Activated effector memory CD4-positive, alpha-beta T cell treated with anti-CD3 and anti-CD28 coated beads, Interleukin-2, amount 50 U/mL, for 16 hours (primary cell): ENCODE data around the gene GOLGA6C.
"Not testable (repeated sequence)": the region's sequence is repeated elsewhere in the genome, so short reads cannot be mapped to it uniquely, and the experiment has no call there.

ENCODE experiments used
- DNase-seq: peaks from one replicate; pipeline ENCODE4 v3.0.0-alpha.2; 2020

GOLGA6C gene

DNA sequence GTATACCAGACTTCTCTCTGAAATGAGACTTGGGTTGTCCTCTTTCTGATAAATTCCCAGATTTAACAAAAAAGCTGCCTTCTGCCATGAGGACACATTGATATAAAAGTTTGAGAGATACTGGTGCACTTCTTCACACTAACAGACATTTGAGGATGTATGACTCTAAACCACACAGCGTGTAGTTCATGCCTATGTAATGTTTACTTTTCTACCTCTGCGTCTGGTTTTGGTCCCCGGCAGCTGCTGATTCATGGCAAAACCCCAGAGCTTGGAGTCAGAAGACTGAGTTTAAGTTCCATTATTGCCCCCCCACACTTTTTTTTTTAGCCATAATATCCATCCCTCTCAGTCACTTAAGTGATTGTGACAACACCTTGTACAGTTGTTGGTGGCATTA is 1.7 kb downstream of the GOLGA6C start:
- not testable (repeated sequence) for DNase-seq

GRCh38 chr15:75273751-75274359 is 15.7 kb downstream of the GOLGA6C start:
- DNase-seq, result not testable (repeated sequence)

GRCh38 chr15:75274509-75275107 is 16.5 kb downstream of the GOLGA6C start:
- DNase-seq, result peak; percentile 84

GRCh38 chr15:75275617-75276016 is 17.5 kb downstream of the GOLGA6C start:
- DNase-seq, result not testable (repeated sequence)

DNA sequence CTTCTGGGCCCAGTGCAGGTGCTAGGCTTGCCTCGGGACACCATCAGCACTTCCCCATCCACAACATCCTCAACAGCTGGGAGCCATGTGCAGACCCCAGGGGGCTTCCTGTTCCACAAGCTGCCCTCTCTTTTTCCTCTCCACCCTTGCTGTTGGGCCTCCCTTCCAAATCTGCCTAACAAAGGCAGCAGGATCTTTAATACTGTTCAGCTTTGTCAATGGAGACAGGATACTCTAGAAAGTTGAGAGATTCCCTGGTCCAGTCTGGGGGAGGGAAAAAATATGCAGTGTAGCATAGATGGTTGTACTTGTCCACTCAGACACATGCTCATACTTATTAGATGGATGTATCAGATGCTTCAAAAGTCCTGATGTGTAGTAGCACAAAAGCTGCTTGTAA is 20.4 kb downstream of the GOLGA6C start:
- not testable (repeated sequence) for DNase-seq

- DNase-seq, result not testable (repeated sequence)
Observed at GRCh38 chr15:75282572-75282971, 24.4 kb downstream of the GOLGA6C start, which contains the start of gene GOLGA6D. GOLGA6D (plus strand) TSS chr15:75282835; CDS start chr15:75282876, 41 bp downstream.

DNA sequence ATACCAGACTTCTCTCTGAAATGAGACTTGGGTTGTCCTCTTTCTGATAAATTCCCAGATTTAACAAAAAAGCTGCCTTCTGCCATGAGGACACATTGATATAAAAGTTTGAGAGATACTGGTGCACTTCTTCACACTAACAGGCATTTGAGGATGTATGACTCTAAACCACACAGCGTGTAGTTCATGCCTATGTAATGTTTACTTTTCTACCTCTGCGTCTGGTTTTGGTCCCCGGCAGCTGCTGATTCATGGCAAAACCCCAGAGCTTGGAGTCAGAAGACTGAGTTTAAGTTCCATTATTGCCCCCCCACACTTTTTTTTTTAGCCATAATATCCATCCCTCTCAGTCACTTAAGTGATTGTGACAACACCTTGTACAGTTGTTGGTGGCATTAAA is 26.0 kb downstream of the GOLGA6C start:
- DNase-seq, result not testable (repeated sequence)

GRCh38 chr15:75293660-75294059 is 35.5 kb downstream of the GOLGA6C start:
- DNase-seq, result not testable (repeated sequence)

DNA sequence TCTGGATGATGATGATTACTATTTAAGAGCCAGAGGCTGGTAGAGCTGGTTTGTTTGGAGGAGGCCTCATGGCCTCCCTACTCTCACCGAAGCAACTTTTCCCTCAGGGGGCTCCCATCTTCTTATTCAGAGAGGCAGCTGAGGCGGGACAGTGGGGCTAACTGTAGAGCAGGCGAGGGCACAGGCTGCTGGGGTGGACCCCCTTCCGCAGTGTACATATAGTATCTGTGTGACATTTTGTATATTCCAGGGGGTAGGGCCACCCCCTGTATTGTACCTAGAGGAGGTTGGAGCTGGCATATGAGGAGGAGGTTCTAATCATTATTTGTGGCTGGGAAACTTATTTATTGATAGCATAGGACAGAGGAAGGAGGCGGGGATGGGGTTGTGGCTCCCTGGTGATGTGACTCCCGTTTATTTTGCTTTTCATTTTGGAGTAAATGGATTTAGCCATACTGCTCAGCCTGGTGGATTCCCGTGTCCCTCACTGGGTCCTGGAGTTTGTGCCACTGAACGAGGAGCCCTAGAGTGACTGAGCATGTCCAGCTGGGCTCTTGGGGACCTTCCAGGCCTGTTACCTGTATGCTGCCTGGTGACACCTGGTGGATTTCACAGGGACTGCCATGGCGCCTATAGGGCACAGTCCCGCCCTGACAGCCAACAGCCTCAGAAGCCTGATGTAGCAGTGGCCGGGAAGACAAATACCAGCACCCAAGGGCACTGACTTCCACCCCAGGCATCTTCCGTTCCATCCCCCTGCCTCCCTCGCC is 40.6 kb downstream of the GOLGA6C start:
- not testable (repeated sequence) for DNase-seq

- peak; percentile 90 for DNase-seq
Observed at GRCh38 chr15:75299311-75299688, 41.2 kb downstream of the GOLGA6C start.

GRCh38 chr15:75300026-75300425 is 41.9 kb downstream of the GOLGA6C start:
- not testable (repeated sequence) for DNase-seq

DNA sequence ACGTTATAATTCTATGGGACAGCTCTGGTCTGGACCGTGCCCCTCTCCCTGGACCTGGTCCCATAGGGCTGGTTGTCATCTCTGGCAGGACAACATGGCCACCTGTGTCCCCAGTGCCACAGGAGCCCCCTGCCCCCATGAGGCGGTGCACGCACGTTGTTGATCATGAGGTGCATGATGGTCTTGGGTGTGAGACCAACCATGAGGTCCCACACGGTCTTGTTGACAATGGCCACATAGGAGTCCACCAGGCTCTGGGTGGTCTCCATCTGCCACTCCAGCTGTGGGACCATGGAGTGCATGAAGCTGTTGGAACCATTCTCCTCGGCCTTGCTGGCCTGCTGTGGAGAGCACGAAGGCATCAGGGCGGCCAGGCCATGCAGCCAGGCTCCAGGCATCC is 44.2 kb downstream of the GOLGA6C start:
- peak; percentile 50 for DNase-seq

GRCh38 chr15:75302753-75303152 is 44.6 kb downstream of the GOLGA6C start:
- DNase-seq, result peak; percentile 21

DNA sequence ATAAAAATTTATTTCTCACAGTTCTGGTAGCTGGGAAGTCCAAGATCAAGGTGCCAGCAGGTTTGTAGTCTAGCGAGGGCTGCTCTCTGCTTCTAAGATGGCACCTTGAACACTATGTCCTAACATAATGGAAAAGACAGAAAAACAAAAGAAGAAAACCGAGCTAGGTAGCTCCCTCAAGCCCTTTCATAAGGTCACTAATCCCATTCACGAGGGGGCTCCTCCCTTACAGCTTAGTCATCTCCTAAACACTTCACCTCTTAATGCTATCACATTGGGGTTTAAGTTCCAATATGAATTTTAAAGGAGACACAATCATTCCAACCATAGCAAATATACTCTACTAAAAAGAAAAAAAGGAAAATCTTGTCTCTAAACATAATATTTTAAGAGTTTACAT is 48.1 kb downstream of the GOLGA6C start:
- DNase-seq, result no peak

DNA sequence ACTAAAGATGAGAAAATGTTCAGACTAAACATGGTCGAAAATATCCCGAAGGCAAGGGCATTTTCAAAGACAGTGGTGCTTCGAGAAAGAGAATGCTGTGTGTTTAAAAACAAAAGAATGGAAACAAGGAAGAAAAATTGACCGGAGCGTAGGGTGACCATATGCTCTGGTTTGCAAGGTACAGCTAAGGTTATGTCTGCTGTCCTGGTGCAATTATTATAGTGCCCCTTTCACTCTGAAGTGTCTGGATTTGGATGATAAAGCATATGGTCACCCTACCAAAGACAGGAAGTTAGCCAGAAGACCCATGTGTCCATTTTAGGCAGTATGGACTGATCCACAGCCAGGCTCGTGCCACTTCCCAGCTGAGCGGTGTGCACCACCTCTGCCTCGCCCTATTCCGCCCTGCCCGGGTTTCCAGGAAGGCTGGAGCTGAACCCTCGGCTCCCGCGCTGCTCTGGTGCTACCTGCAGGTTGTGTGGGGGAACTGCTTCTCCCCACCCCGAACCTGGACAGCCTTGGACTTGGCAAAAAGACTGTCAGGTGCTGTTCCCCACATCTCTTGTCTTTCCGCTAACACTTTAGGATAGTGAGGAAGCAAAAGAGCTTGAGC is 49.8 kb downstream of the GOLGA6C start:
- peak; percentile 58 for DNase-seq

- DNase-seq, result peak; percentile 3
Observed at GRCh38 chr15:75309711-75310110, 51.6 kb downstream of the GOLGA6C start.

DNA sequence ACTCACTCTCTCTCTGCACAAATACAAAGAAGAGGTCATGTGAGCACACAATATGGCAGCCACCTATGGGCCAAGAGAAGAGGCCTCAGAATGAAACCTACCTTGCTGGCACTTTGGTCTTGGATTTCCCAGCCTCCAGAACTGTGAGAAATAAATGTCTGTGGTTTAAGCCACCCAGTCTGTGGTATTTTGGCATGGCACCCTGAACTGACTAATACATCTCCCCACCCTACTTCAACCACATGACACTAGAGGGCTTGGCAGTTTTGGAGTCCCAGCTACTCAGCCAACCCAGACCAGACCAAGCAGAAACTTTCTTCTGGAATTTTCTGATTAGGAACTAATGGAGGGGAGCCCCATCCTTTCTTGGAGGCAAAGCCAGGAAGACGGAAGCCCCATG is 54.4 kb downstream of the GOLGA6C start:
- peak; percentile 38 for DNase-seq

- peak; percentile 37 for DNase-seq
Observed at GRCh38 chr15:75313116-75313845, 55.1 kb downstream of the GOLGA6C start.

DNA sequence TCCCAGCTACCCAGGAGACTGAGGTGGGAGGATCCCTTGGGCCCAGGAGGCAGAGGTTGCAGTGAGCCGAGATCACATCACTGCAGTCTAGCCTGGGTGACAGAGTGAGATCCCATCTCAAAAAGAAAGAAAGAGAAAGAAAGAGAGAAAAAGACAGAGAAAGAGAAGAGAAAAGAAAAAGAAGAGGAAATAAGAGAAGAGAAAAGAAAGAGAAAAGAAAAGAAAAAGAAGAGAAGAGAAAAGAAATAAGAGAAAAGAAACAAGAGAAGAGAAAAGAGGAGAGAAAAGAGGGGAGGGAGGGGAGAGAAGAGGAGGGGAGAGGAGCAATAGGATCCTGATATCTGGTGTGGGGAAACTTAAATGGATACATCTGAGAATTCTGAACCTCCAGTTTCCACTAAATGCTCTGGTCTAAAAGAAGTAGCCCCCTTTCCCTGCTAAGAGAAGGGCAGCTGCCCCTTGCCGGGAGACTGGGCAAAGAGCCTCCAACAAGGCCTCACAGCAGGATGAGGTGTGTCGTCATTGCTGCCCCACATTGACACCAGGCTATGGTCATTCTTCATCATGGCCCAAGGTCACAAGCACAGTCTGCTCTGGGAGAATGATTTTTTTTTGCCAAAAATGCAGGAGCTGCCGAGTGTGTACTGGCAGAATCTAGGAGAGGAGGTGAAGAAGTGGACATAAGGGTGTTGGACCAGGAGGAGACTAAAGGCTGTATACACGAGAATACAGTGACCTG is 56.6 kb downstream of the GOLGA6C start:
- peak; percentile 48 for DNase-seq

DNA sequence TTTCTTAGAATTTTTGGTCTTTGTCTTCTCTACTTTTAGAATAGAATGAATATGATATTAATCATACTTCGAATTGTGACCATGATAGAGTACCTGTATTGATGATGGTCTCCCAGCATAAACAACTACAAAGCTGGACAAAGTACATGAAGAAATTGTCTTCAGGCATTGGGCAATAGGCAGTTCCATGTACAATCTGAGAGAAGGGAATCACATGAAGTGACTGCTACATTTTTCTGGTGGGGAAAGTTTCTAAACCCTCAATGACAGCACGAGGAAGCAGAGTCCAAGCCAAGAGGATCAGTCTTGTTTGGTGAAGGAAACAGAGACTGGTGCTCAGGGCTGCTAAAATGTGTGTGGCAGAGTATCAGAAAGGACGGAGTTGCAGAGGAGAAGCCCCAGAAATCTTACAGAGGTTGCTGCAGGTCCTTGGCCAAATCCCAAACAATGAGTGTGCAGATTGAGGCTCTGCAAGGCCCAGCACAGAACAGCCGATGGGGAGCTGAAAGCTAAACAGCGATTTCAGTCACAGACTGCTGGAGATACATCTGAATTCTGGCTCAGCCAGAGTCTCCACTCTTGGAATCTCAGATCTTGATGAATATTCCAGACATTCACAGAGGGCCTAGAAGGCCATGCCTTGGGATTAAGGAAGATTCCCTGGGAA is 61.2 kb downstream of the GOLGA6C start:
- peak; percentile 13 for DNase-seq
